H1 (cell line): ENCODE results near the gene C1QTNF1. TPM values are rescaled to one million over a fixed set of nuclear protein-coding genes. Genes with fewer than 3 reads are reported as not detected.

Experiments used
- CTCF ChIA-PET: fragments of 300-600 bp; sonication (Branson Sonifier 250); formaldehyde crosslinking; loops from one replicate; lab custom pipeline; 2021; ENCODE audit not compliant: partially characterized antibody; lab: Charles Lee
- POLR2A ChIA-PET: fragments of 300-600 bp; sonication (Branson Sonifier 250); formaldehyde crosslinking; loops from one replicate; lab custom pipeline; 2021; ENCODE audit warnings: inconsistent platforms; ENCODE audit not compliant: partially characterized antibody; lab: Charles Lee
- DNase-seq, 2 experiments: peaks; one replicate each; pipeline versions ENCODE4 v3.0.0 to v3.0.0-alpha.2; 2010 to 2022; ENCODE audit warnings: low spot score in 2 of 2, low read depth in 1 of 2, mixed read lengths in 1 of 2
- FAIRE-seq: peaks from 2 replicates; lab custom pipeline; 2011; peaks lifted over from hg19 to GRCh38; lab: Jason Lieb, UNC
- H2AFZ ChIP-seq: 2 replicates; pipeline ENCODE4 v1.8.1; 2012; ENCODE audit warnings: low read length, inconsistent platforms
- H2AK5ac ChIP-seq: 2 replicates; pipeline ENCODE4 v1.6.1; 2013; ENCODE audit warnings: low read depth, low read length
- H2BK120ac ChIP-seq: replicated peaks from 2 replicates; pipeline ENCODE3; 2013; ENCODE audit warnings: low read depth, low read length, inconsistent platforms
- H2BK12ac ChIP-seq: 2 replicates; pipeline ENCODE4 v1.6.1; 2013; ENCODE audit warnings: low read depth, low read length
- H2BK15ac ChIP-seq: 2 replicates; pipeline ENCODE4 v1.6.1; 2013; ENCODE audit warnings: low read length
- H2BK20ac ChIP-seq: 2 replicates; pipeline ENCODE4 v1.6.1; 2013; ENCODE audit warnings: low read length
- H2BK5ac ChIP-seq: 2 replicates; pipeline ENCODE4 v1.6.1; 2013; ENCODE audit warnings: low read depth, low read length
- H3K14ac ChIP-seq: 2 replicates; pipeline ENCODE4 v1.6.1; 2013; ENCODE audit warnings: inconsistent platforms; ENCODE audit not compliant: insufficient read length
- H3K18ac ChIP-seq: 2 replicates; pipeline ENCODE4 v1.6.1; 2013; ENCODE audit warnings: low read length; ENCODE audit errors: extremely low read depth
- H3K23ac ChIP-seq: 2 replicates; pipeline ENCODE4 v1.6.1; 2013; ENCODE audit warnings: inconsistent platforms; ENCODE audit not compliant: insufficient read length
- H3K23me2 ChIP-seq: 2 replicates; pipeline ENCODE4 v1.6.1; 2013; ENCODE audit warnings: low read depth, low read length
- H3K27ac ChIP-seq: 2 replicates; pipeline ENCODE4 v1.6.1; 2011; ENCODE audit warnings: low read depth, low read length, inconsistent platforms
- H3K27me3 ChIP-seq, 4 experiments: replicated peaks in 1 of 4; 1 replicate in 1 of 4; 2 replicates in 3 of 4; pipeline versions ENCODE4 v1.6.1 to v1.8.1; 2011 to 2013; ENCODE audit warnings: low read length in 3 of 4, mild to moderate bottlenecking in 3 of 4, inconsistent platforms in 2 of 4, mixed read lengths in 2 of 4, moderate library complexity in 1 of 4; ENCODE audit not compliant: control insufficient read depth in 3 of 4, insufficient read depth in 3 of 4; ENCODE audit errors: extremely low read depth in 1 of 4
- H3K36me3 ChIP-seq, 4 experiments: 2 replicates each; pipeline versions ENCODE4 v1.6.1 to v1.8.1; 2011 to 2013; ENCODE audit warnings: mild to moderate bottlenecking in 4 of 4, low read length in 3 of 4, moderate library complexity in 2 of 4, control low read depth in 1 of 4, inconsistent platforms in 1 of 4; ENCODE audit not compliant: insufficient read depth in 4 of 4, control insufficient read depth in 2 of 4
- H3K4ac ChIP-seq: replicated peaks from 2 replicates; pipeline ENCODE3; 2013; ENCODE audit warnings: low read length, low read depth, mixed read lengths, inconsistent platforms; ENCODE audit not compliant: insufficient read length
- H3K4me1 ChIP-seq, 4 experiments: replicated peaks in 1 of 4; 1 replicate in 1 of 4; 2 replicates in 3 of 4; pipeline versions ENCODE4 v1.6.1 to v1.8.1; 2011 to 2013; ENCODE audit warnings: low read length in 3 of 4, inconsistent platforms in 2 of 4, mixed read lengths in 1 of 4; ENCODE audit not compliant: insufficient read depth in 4 of 4, control insufficient read depth in 3 of 4
- H3K4me2 ChIP-seq, 2 experiments: 2 replicates each; pipeline versions ENCODE4 v1.6.1 to v1.8.1; 2011 to 2013; ENCODE audit warnings: low read depth in 2 of 2, low read length in 2 of 2, control low read depth in 1 of 2, inconsistent platforms in 1 of 2, mild to moderate bottlenecking in 1 of 2; ENCODE audit not compliant: insufficient read depth in 1 of 2
- H3K4me3 ChIP-seq, 4 experiments: fragments of 200-600, 300-600 bp in 1 of 4; sonication (generic), shearing (Covaris generic), sonication (Bioruptor Twin) in 1 of 4; 2 replicates each; pipeline versions ENCODE4 v1.5.1 to v1.8.1; 2011 to 2016; ENCODE audit warnings: low read length in 4 of 4, low read depth in 3 of 4, control low read depth in 2 of 4, inconsistent platforms in 2 of 4, mild to moderate bottlenecking in 2 of 4, mixed read lengths in 1 of 4, moderate library complexity in 1 of 4; ENCODE audit not compliant: insufficient read depth in 2 of 4; ENCODE audit errors: extremely low read depth in 1 of 4
- H3K56ac ChIP-seq: replicated peaks from 2 replicates; pipeline ENCODE3; 2013; ENCODE audit warnings: low read depth, mild to moderate bottlenecking, mixed read lengths, low read length, inconsistent platforms; ENCODE audit not compliant: insufficient read length
- H3K79me1 ChIP-seq: 2 replicates; pipeline ENCODE4 v1.6.1; 2013; ENCODE audit warnings: low read depth, low read length, control low read depth
- H3K79me2 ChIP-seq, 2 experiments: 2 replicates each; pipeline versions ENCODE4 v1.6.1 to v1.8.1; 2012 to 2013; ENCODE audit warnings: low read length in 2 of 2, mild to moderate bottlenecking in 2 of 2, inconsistent platforms in 1 of 2; ENCODE audit not compliant: insufficient read depth in 2 of 2, control insufficient read depth in 1 of 2
- H3K9ac ChIP-seq, 4 experiments: replicated peaks in 1 of 4; 1 replicate in 1 of 4; 2 replicates in 3 of 4; pipeline versions ENCODE4 v1.6.1 to v1.8.1; 2011 to 2013; ENCODE audit warnings: low read depth in 3 of 4, low read length in 3 of 4, control low read depth in 2 of 4, mild to moderate bottlenecking in 2 of 4, moderate library complexity in 2 of 4, inconsistent platforms in 1 of 4; ENCODE audit errors: extremely low read depth in 1 of 4
- H3K9me3 ChIP-seq, 2 experiments: 2 replicates each; pipeline versions ENCODE4 v1.6.1 to v1.8.1; 2012 to 2013; ENCODE audit warnings: mild to moderate bottlenecking in 2 of 2, moderate library complexity in 2 of 2, control low read depth in 1 of 2, inconsistent platforms in 1 of 2, low read depth in 1 of 2, low read length in 1 of 2, mixed read lengths in 1 of 2; ENCODE audit not compliant: insufficient read depth in 2 of 2
- H4K20me1 ChIP-seq, 2 experiments: replicated peaks in 1 of 2; 2 replicates each; pipeline versions ENCODE3 to v1.8.1; 2011 to 2013; ENCODE audit warnings: inconsistent platforms in 2 of 2, low read length in 2 of 2, mild to moderate bottlenecking in 1 of 2; ENCODE audit not compliant: insufficient read depth in 2 of 2, control insufficient read depth in 1 of 2
- H4K5ac ChIP-seq: 2 replicates; pipeline ENCODE4 v1.6.1; 2013; ENCODE audit warnings: low read length, low read depth, mixed read lengths, inconsistent platforms; ENCODE audit not compliant: insufficient read length
- H4K8ac ChIP-seq: 2 replicates; pipeline ENCODE4 v1.8.0; 2013; ENCODE audit warnings: mild to moderate bottlenecking, moderate library complexity, low read length, inconsistent platforms; ENCODE audit not compliant: insufficient read depth; ENCODE audit errors: extremely low read depth
- H4K91ac ChIP-seq: replicated peaks from 2 replicates; pipeline ENCODE3; 2013; ENCODE audit warnings: low read length, mixed read lengths, inconsistent platforms; ENCODE audit not compliant: insufficient read length
- NRF1 ChIP-seq: IDR thresholded peaks from 2 replicates; pipeline ENCODE4 v1.6.1; 2011; ENCODE audit warnings: mild to moderate bottlenecking, low read depth, low read length, improper control_type of control experiment
- SAP30 ChIP-seq: fragments of 300-600 bp; sonication (generic); IDR thresholded peaks from 2 replicates; pipeline ENCODE4 v1.7.1; 2012; ENCODE audit warnings: low read length, moderate library complexity, mild to moderate bottlenecking, inconsistent platforms; ENCODE audit not compliant: insufficient read depth, insufficient replicate concordance
- SP2 ChIP-seq: IDR thresholded peaks from 2 replicates; pipeline ENCODE4 v1.6.1; 2012; ENCODE audit warnings: mild to moderate bottlenecking, low read length, inconsistent platforms
- WGBS, 2 experiments: shearing (Covaris generic) in 1 of 2; methylation state at CpG; one replicate each; pipeline versions ENCODE4 v1.1.6 to v1.1.7; 2013 to 2015; ENCODE audit warnings: low lambda C conversion rate in 2 of 2, mixed read lengths in 2 of 2, inconsistent platforms in 1 of 2, low coverage in 1 of 2, missing lambda C conversion rate in 1 of 2; ENCODE audit not compliant: insufficient replicate concordance in 2 of 2, insufficient coverage in 1 of 2, insufficient read length in 1 of 2; ENCODE audit errors: extremely low coverage in 1 of 2, missing lambda C conversion rate in 1 of 2; 5-methylcytosine and 5-hydroxymethylcytosine counted together
- polyA plus RNA-seq, 7 experiments: library from polyadenylated mRNA; depleted of rRNA in 3 of 7; stranded (reverse) in 5 of 7; unstranded in 2 of 7; fragments of >200 nt in 5 of 7; fragments of 200-250 nt in 2 of 7; gene quantifications; 1 replicate in 5 of 7; 2 replicates in 1 of 7; 4 replicates in 1 of 7; pipeline versions ENCODE4 v1.2.1 to v1.2.3, GENCODE V29; 2011 to 2013; ENCODE audit warnings: missing spikeins in 2 of 7, mixed read lengths in 2 of 7
- total RNA-seq: library from RNA; stranded (reverse); fragmentation: NEBNext Ultra II Directional; extraction: Animal tissue kit (Norgen Biotek cat#: 25700); gene quantifications from 2 replicates; pipeline ENCODE4 v1.2.1, GENCODE V29; 2021
- TF ChIP-seq, protein P1 (sequence below): IDR thresholded peaks from 2 replicates; pipeline ENCODE4 v1.6.1; 2012; ENCODE audit warnings: inconsistent platforms

C1QTNF1 gene
- total and polyA plus RNA-seq, 2 of the 8 experiments (the other 6 are each of a cell fraction or from before 2014, with no cell fraction given) = 1.5 to 2.5 TPM

- Histone ChIP-seq H2AK5ac (no peak overlapping the region), H3K9ac (no peak overlapping the region), H3K79me1 (no peaks in the 10 kb centered on the region), H4K5ac (no peak overlapping the region), H3K9me3 (no peaks in the 10 kb centered on the region), H3K18ac (no peak overlapping the region)
- CTCF ChIA-PET = interaction anchor here (1.2 to 4.7 kb wide), 5 partner anchors 9 to 308 kb away, joined by 3 to 30 read pairs (median 15); no protein-coding TSS in a partner anchor
- TF ChIP-seq SAP30 (no peak), NRF1 (no peak), SP2 (no peak)
- TF ChIP-seq, protein P1, sequence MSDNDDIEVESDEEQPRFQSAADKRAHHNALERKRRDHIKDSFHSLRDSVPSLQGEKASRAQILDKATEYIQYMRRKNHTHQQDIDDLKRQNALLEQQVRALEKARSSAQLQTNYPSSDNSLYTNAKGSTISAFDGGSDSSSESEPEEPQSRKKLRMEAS = no peak
- TF ChIP-seq, all 59 proteins: peak for 0
- POLR2A ChIA-PET = interaction anchor here (0.7 to 1.5 kb wide), 3 partner anchors 16 to 1644 kb away, joined by 3 to 4 read pairs (median 3); no protein-coding TSS in a partner anchor
- peaks cover 3 to 5% of the 10 kb centered on the region in 2 experiments for H4K20me1 ChIP-seq
- DNase-seq (no peak), FAIRE-seq (no peak)
- H3K4ac ChIP-seq = no peak overlapping the region
- H4K91ac ChIP-seq = no peak overlapping the region
- no peak overlapping the region for H2BK12ac ChIP-seq
- no peak overlapping the region for H3K56ac ChIP-seq
- no peak overlapping the region for H2BK120ac ChIP-seq
- no peaks in the 10 kb centered on the region; a peak in 2 of 8 replicates for H3K36me3 ChIP-seq
- H3K4me1 ChIP-seq = peaks cover 0 to 7% (median 0%) of the 10 kb centered on the region in 4 experiments; a peak in 3 of 7 replicates
- no peak overlapping the region for H2BK20ac ChIP-seq
- WGBS, 2 experiments = 76% methylated on average over 3 of the region's 4 CpGs; no CpG with 5 or more reads in 1 of the 2 experiments
- no peak overlapping the region for H3K4me3 ChIP-seq
- no peak overlapping the region for H3K4me2 ChIP-seq
- no peak overlapping the region for H4K8ac ChIP-seq
- H3K23ac ChIP-seq = no peak overlapping the region
- no peak overlapping the region for H3K14ac ChIP-seq
- no peak overlapping the region for H2AFZ ChIP-seq
- H3K27ac ChIP-seq = no peak overlapping the region
- no peaks in the 10 kb centered on the region for H3K79me2 ChIP-seq
- no peaks in the 10 kb centered on the region for H3K27me3 ChIP-seq
- no peak overlapping the region for H2BK15ac ChIP-seq
- no peaks in the 10 kb centered on the region for H3K23me2 ChIP-seq
- no peak overlapping the region for H2BK5ac ChIP-seq
Measured at GRCh38 chr17:79092567-79092966, 68.6 kb downstream of the C1QTNF1 start.
